Trophoblast cell (in vitro differentiated cells and primary cell): ENCODE results near the gene WDR7.
A peak's percentile ranks its signal among the peaks of the same experiment; 100 is the strongest.

ENCODE experiments used
- DNase-seq, 2 donors: peaks; one replicate each; pipeline ENCODE4 v3.0.0-alpha.2; 2016
- H2AFZ ChIP-seq: 2 replicates; pipeline ENCODE4 v1.6.1; 2013; ENCODE audit warnings: low read length, moderate library complexity, mild to moderate bottlenecking; ENCODE audit not compliant: insufficient read depth, poor library complexity
- H2AK5ac ChIP-seq: 2 replicates; pipeline ENCODE4 v1.6.1; 2013; ENCODE audit warnings: mild to moderate bottlenecking, low read length
- H2BK120ac ChIP-seq: 2 replicates; pipeline ENCODE4 v1.6.1; 2013; ENCODE audit warnings: low read length, mild to moderate bottlenecking, moderate library complexity; ENCODE audit not compliant: insufficient read depth, poor library complexity
- H2BK12ac ChIP-seq: 2 replicates; pipeline ENCODE4 v1.6.1; 2013; ENCODE audit warnings: mild to moderate bottlenecking, low read length, moderate library complexity
- H2BK5ac ChIP-seq: 2 replicates; pipeline ENCODE4 v1.6.1; 2013; ENCODE audit warnings: low read length, low read depth, moderate library complexity, mild to moderate bottlenecking; ENCODE audit not compliant: poor library complexity
- H3K14ac ChIP-seq: 2 replicates; pipeline ENCODE4 v1.6.1; 2013; ENCODE audit warnings: mild to moderate bottlenecking, low read length
- H3K18ac ChIP-seq: 2 replicates; pipeline ENCODE4 v1.6.1; 2013; ENCODE audit warnings: mild to moderate bottlenecking, low read length
- H3K23ac ChIP-seq: 2 replicates; pipeline ENCODE4 v1.6.1; 2013; ENCODE audit warnings: low read length
- H3K27ac ChIP-seq: 2 replicates; pipeline ENCODE4 v1.5.1; 2013; ENCODE audit warnings: low read depth, mild to moderate bottlenecking, inconsistent platforms, low read length, moderate library complexity
- H3K27me3 ChIP-seq: 2 replicates; pipeline ENCODE4 v1.6.1; 2013; ENCODE audit warnings: inconsistent platforms, mild to moderate bottlenecking, low read length, moderate library complexity; ENCODE audit not compliant: insufficient read depth
- H3K36me3 ChIP-seq, 2 experiments: 1 replicate in 1 of 2; 2 replicates in 1 of 2; pipeline ENCODE4 v1.6.1; 2013; ENCODE audit warnings: low read length in 2 of 2, mild to moderate bottlenecking in 2 of 2, moderate library complexity in 1 of 2; ENCODE audit not compliant: insufficient read depth in 2 of 2, control insufficient read depth in 1 of 2
- H3K4ac ChIP-seq: 2 replicates; pipeline ENCODE4 v1.6.1; 2013; ENCODE audit warnings: low read depth, mild to moderate bottlenecking, low read length, moderate library complexity
- H3K4me1 ChIP-seq, 2 experiments: 1 replicate in 1 of 2; 2 replicates in 1 of 2; pipeline ENCODE4 v1.6.1; 2013; ENCODE audit warnings: low read length in 2 of 2, mild to moderate bottlenecking in 2 of 2, moderate library complexity in 1 of 2; ENCODE audit not compliant: insufficient read depth in 2 of 2, control insufficient read depth in 1 of 2
- H3K4me2 ChIP-seq: 2 replicates; pipeline ENCODE4 v1.6.1; 2013; ENCODE audit warnings: inconsistent platforms, mild to moderate bottlenecking, low read length, moderate library complexity
- H3K4me3 ChIP-seq: 2 replicates; pipeline ENCODE4 v1.5.1; 2013; ENCODE audit warnings: mild to moderate bottlenecking, low read depth, low read length, inconsistent platforms
- H3K79me1 ChIP-seq: one replicate; pipeline ENCODE4 v1.6.1; 2013; ENCODE audit warnings: low read length
- H3K79me2 ChIP-seq: 2 replicates; pipeline ENCODE4 v1.6.1; 2013; ENCODE audit warnings: low read length, mild to moderate bottlenecking; ENCODE audit not compliant: control insufficient read depth, insufficient read depth, poor library complexity
- H3K9ac ChIP-seq: 2 replicates; pipeline ENCODE4 v1.6.1; 2013; ENCODE audit warnings: mild to moderate bottlenecking, low read length
- H3K9me3 ChIP-seq: 2 replicates; pipeline ENCODE4 v1.6.1; 2013; ENCODE audit warnings: low read depth, mild to moderate bottlenecking, control low read depth, inconsistent platforms, low read length; ENCODE audit not compliant: insufficient read depth
- H4K12ac ChIP-seq: 2 replicates; pipeline ENCODE4 v1.6.1; 2013; ENCODE audit warnings: low read depth, mild to moderate bottlenecking, low read length, moderate library complexity
- H4K8ac ChIP-seq: 2 replicates; pipeline ENCODE4 v1.6.1; 2013; ENCODE audit warnings: low read depth, mild to moderate bottlenecking, low read length, moderate library complexity
- H4K91ac ChIP-seq: one replicate; pipeline ENCODE4 v1.6.1; 2013; ENCODE audit warnings: low read depth, mild to moderate bottlenecking, low read length, moderate library complexity
- WGBS: extraction: QIAGEN DNeasy Blood & Tissue Kit; methylation state at CpG from one replicate; pipeline ENCODE4 v1.1.7; 2013; ENCODE audit warnings: missing lambda C conversion rate; ENCODE audit not compliant: insufficient read length, insufficient coverage; ENCODE audit errors: extremely low coverage; 5-methylcytosine and 5-hydroxymethylcytosine counted together

Gene WDR7

GRCh38 chr18:56747032-56747658 lies 96.0 kb downstream of the WDR7 start:
- Histone ChIP-seq H3K4me2 (no peak overlapping the region), H2BK12ac (no peak overlapping the region), H3K27me3 (no peaks in the 10 kb centered on the region), H2AFZ (no peak overlapping the region), H2BK5ac (no peak overlapping the region), H4K12ac (no peak overlapping the region), H3K23ac (no peak overlapping the region), H4K91ac (no peak overlapping the region), H3K4me3 (no peak overlapping the region), H3K9me3 (no peaks in the 10 kb centered on the region), H3K14ac (no peak overlapping the region), H3K4ac (no peak overlapping the region), H3K9ac (no peak overlapping the region), H2AK5ac (no peak overlapping the region), H3K79me1 (no peaks in the 10 kb centered on the region), H3K79me2 (no peaks in the 10 kb centered on the region), H2BK120ac (no peak overlapping the region), H3K27ac (no peak overlapping the region), H3K4me1 (no peaks in the 10 kb centered on the region), H3K36me3 (no peaks in the 10 kb centered on the region), H3K18ac (no peak overlapping the region), H4K8ac (no peak overlapping the region)
- no CpG with 5 or more reads among the region's 1 CpG for WGBS
- DNase-seq, result no peak

DNA sequence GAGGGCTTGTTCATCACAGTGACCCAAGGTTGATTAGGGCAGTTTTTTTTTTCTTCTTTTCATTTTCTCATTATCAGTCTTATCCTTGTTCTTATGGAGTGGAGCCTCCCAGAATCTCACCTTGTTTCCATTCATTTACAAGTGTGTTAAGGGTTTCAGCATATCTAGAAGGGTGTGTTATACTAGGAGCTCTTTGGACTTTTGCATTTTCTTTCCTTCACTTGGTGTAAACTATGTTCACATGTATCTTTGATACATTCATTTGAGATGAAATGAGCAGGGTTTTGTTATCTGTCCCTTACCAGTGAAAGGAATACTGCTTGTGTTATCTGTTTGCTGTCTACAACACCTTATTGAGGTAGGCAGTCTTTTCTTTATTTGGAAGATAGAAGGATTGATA lies 96.7 kb downstream of the WDR7 start:
- no peak for DNase-seq
- Histone ChIP-seq H3K23ac (no peak overlapping the region), H3K18ac (no peak overlapping the region), H3K9ac (no peak overlapping the region), H3K27me3 (no peaks in the 10 kb centered on the region), H4K8ac (no peak overlapping the region), H2BK120ac (no peak overlapping the region), H3K4me1 (no peaks in the 10 kb centered on the region), H2BK12ac (no peak overlapping the region), H3K27ac (no peak overlapping the region), H3K14ac (no peak overlapping the region), H4K91ac (no peak overlapping the region), H4K12ac (no peak overlapping the region), H2BK5ac (no peak overlapping the region), H3K36me3 (no peaks in the 10 kb centered on the region), H3K79me1 (no peaks in the 10 kb centered on the region), H3K79me2 (no peaks in the 10 kb centered on the region), H2AK5ac (no peak overlapping the region), H3K9me3 (no peaks in the 10 kb centered on the region), H3K4me2 (no peak overlapping the region), H2AFZ (no peak overlapping the region), H3K4ac (no peak overlapping the region), H3K4me3 (no peak overlapping the region)

DNA sequence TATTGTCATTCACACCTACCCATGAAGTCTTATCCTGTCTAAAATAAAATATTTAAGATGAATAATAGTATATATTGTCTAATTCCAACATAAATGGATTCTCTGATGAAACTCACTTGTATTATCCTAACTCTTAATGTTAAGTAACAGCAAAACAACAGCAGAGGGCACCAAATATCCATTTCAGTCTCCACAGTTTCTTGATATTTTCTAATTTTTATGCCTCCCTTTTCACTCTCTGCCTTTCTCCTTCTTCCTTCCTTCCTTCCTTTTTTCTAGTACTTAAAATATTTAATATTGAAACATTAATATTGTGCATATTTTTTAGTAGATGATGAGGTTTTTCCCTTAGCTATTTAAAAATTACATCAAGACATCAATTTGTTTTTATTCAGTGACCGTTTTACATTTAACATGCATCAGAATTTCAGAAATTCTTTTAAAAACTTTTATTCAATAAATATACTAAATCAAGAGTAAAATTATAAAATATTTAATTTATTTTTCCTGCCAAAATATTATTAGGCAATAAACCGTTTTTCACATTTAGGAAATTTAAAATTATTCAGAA lies 97.6 kb downstream of the WDR7 start:
- no peak overlapping the region for H4K8ac ChIP-seq
- no CpG with 5 or more reads among the region's 2 CpGs for WGBS

DNA sequence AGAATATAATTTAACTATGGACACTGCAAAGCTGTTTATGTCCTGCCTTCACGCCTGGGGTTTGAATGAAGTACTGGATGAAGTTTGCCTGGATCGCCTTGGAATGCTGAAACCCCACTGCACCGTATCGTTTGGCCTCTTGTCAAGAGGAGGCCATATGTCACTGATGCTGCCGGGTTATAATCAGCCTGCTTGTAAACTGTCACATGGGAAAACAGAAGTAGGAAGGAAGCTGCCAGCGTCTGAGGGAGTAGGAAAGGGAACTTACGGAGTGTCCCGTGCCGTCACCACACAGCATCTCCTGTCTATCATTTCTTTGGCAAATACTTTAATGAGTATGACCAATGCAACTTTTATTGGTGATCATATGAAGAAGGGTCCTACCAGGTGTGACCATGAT lies 105.8 kb downstream of the WDR7 start:
- no CpG with 5 or more reads among the region's 9 CpGs for WGBS
- H4K91ac ChIP-seq, result no peak overlapping the region
- H3K79me1 ChIP-seq, result no peaks in the 10 kb centered on the region
- no peak overlapping the region for H3K4ac ChIP-seq
- H2BK120ac ChIP-seq, result no peak overlapping the region
- H4K8ac ChIP-seq, result no peak overlapping the region
- H2BK5ac ChIP-seq, result no peak overlapping the region
- DNase-seq, result no peak
- no peak overlapping the region for H3K23ac ChIP-seq
- no peak overlapping the region for H3K4me3 ChIP-seq
- H3K9ac ChIP-seq, result no peak overlapping the region
- no peaks in the 10 kb centered on the region for H3K9me3 ChIP-seq
- H3K14ac ChIP-seq, result no peak overlapping the region
- no peaks in the 10 kb centered on the region for H3K36me3 ChIP-seq
- H3K18ac ChIP-seq, result no peak overlapping the region
- no peak overlapping the region for H3K4me2 ChIP-seq
- H3K27ac ChIP-seq, result no peak overlapping the region
- no peak overlapping the region for H2BK12ac ChIP-seq
- H2AFZ ChIP-seq, result no peak overlapping the region
- no peak overlapping the region for H2AK5ac ChIP-seq
- H4K12ac ChIP-seq, result no peak overlapping the region
- H3K79me2 ChIP-seq, result no peaks in the 10 kb centered on the region
- no peaks in the 10 kb centered on the region for H3K27me3 ChIP-seq
- no peaks in the 10 kb centered on the region for H3K4me1 ChIP-seq

More for the DNA sequence above, 97.6 kb downstream of the WDR7 start:
- Histone ChIP-seq H3K27ac (no peak overlapping the region), H3K79me1 (no peaks in the 10 kb centered on the region), H2AK5ac (no peak overlapping the region), H4K91ac (no peak overlapping the region), H3K4me2 (no peak overlapping the region), H3K9ac (no peak overlapping the region), H3K4me1 (no peaks in the 10 kb centered on the region), H2BK12ac (no peak overlapping the region), H3K79me2 (no peaks in the 10 kb centered on the region), H3K14ac (no peak overlapping the region), H3K4me3 (no peak overlapping the region), H3K36me3 (no peaks in the 10 kb centered on the region), H2BK120ac (no peak overlapping the region), H2AFZ (no peak overlapping the region), H4K12ac (no peak overlapping the region), H3K9me3 (no peaks in the 10 kb centered on the region), H3K4ac (no peak overlapping the region), H3K23ac (no peak overlapping the region), H2BK5ac (no peak overlapping the region), H3K27me3 (no peaks in the 10 kb centered on the region), H3K18ac (no peak overlapping the region)
- DNase-seq, result peak; percentile 2 to 68
